ENCODE results near the gene MFNG.

The MFNG gene

DNA sequence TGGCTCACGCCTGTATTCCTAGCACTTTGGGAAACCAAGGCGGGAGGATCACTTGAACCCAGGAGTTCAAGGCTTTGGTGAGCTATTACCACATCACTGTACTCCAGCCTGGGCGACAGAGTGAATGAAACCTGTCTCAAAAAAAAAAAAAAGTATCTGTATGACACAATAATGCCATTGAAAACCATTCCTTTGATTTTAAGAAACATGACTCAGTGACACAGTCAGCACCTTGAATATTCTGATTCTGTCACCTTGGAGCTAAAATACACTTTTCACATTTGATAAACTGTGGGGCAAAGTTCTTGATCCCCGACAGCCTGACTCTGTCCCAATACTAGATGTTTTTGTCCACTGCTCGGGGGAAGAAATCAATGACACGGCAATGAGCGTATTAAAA lies 42.2 kb downstream of the MFNG start:
- H3K4me3 ChIP-seq (ENCODE audit: low read depth, low read length): no peak overlapping the region
- TF ChIP-seq, protein P1, sequence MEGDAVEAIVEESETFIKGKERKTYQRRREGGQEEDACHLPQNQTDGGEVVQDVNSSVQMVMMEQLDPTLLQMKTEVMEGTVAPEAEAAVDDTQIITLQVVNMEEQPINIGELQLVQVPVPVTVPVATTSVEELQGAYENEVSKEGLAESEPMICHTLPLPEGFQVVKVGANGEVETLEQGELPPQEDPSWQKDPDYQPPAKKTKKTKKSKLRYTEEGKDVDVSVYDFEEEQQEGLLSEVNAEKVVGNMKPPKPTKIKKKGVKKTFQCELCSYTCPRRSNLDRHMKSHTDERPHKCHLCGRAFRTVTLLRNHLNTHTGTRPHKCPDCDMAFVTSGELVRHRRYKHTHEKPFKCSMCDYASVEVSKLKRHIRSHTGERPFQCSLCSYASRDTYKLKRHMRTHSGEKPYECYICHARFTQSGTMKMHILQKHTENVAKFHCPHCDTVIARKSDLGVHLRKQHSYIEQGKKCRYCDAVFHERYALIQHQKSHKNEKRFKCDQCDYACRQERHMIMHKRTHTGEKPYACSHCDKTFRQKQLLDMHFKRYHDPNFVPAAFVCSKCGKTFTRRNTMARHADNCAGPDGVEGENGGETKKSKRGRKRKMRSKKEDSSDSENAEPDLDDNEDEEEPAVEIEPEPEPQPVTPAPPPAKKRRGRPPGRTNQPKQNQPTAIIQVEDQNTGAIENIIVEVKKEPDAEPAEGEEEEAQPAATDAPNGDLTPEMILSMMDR (IDR thresholded peaks at IDR 0.05; ENCODE audit: borderline replicate concordance, insufficient read depth, low read depth, low read length): no peak

DNA sequence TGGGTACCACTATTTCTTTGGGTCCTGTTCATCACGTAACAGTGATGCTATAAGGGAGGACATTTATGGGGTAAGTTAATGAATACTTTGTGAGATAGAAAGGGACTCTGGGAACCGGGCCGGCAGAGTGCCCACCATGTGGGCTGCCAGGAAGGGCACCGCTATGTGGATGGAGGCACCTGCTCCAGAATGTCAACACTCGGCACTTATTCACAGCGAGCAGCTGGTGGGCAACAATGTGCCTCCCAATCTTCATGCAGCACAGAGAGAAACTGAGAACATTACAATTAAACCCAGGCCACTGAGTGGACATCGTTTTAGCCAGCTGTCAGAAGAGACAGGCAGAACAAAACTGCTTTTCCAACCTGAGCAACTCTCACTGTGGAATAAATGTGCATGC lies 43.1 kb downstream of the MFNG start:
- TF ChIP-seq, protein P1 (IDR thresholded peaks at IDR 0.05; ENCODE audit: borderline replicate concordance, insufficient read depth, low read depth, low read length): no peak
- H3K4me3 ChIP-seq (ENCODE audit: low read depth, low read length): no peak overlapping the region

DNA sequence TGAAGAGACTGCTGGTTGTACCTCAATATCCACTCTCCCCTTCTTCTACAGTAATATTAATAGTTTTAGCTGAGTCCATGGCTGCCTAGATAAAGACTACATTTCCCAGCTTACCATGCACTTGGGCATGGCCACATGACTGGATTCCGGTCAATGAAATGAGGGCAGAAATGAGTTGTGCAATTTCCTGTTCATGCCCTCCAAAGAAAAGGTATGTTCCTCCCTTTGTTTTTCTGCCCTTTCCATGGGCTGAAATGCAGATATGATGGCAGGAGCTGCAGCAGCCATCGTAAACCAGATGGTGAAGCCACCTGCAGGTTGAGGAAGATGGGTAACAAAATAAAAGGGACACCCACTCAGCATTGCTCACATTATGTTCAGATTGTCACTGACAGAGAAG lies 43.6 kb downstream of the MFNG start:
- TF ChIP-seq, protein P1 (IDR thresholded peaks at IDR 0.05; ENCODE audit: borderline replicate concordance, insufficient read depth, low read depth, low read length): no peak

DNA sequence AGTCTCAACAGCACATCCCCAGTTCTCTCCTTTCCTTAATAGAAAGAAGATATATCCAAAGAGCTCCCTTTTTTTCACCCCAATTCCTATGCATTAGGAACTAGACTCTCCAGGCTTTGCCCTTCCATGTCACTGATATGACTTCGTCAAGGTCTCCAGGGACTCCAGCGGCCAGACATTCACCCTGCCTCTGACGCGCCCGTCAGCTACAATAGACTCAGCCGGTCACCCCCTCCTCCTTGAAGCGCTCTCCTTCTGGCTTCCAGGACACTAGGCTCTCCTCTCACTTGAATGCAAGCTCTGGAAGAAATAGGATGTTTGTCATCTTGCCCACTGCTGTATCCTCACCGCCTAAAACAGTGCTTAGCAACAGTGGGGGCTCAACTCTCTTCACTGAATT lies 44.0 kb downstream of the MFNG start:
- TF ChIP-seq, protein P1 (IDR thresholded peaks at IDR 0.05; ENCODE audit: borderline replicate concordance, insufficient read depth, low read depth, low read length): no peak
- H3K4me3 ChIP-seq (ENCODE audit: low read depth, low read length): no peak overlapping the region

More for the DNA sequence above, 43.6 kb downstream of the MFNG start:
- H3K4me3 ChIP-seq (ENCODE audit: low read depth, low read length): no peak overlapping the region

DNA sequence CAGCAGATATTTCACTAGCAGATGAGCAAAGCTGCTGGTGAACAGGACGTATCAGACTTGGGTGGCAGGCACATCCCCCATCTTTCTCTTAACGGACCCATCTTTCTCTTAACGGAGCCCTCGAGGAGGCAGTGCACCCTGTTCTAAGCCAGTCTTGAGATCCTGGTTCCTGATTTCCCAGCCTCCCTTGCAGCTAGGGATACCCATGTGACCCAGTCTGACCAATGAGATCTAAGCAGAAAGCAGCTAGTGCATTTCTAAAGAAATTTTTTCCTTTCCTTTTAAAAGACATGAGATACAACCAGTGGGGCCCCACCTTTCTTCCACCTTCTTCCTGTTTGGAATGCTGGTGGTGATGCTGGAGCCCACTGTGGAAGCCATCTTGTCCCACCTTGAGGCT lies 45.3 kb downstream of the MFNG start:
- TF ChIP-seq, protein P1 (IDR thresholded peaks at IDR 0.05; ENCODE audit: borderline replicate concordance, insufficient read depth, low read depth, low read length): no peak
- no peak overlapping the region for H3K4me3 ChIP-seq (ENCODE audit: low read depth, low read length)

DNA sequence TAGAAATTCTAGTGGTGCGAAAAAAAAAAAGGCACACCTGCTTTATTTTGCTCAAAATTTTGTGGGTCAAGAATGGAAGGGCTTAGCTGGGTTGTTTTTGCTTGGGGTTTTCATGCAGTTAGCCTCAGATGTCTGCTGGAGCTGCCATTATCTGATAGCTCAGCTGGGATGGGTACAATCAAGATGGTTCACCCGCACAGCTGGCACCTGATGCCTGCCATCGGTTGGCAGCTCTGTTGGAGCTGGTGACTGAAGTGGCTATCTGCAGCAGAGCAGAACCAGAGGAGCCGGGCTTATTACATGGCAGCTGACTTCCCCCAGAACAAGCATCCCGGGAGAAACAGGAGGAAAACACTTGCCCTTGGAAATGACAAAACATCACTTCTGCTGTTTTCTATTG lies 46.8 kb downstream of the MFNG start:
- TF ChIP-seq, protein P1 (IDR thresholded peaks at IDR 0.05; ENCODE audit: borderline replicate concordance, insufficient read depth, low read depth, low read length): no peak

DNA sequence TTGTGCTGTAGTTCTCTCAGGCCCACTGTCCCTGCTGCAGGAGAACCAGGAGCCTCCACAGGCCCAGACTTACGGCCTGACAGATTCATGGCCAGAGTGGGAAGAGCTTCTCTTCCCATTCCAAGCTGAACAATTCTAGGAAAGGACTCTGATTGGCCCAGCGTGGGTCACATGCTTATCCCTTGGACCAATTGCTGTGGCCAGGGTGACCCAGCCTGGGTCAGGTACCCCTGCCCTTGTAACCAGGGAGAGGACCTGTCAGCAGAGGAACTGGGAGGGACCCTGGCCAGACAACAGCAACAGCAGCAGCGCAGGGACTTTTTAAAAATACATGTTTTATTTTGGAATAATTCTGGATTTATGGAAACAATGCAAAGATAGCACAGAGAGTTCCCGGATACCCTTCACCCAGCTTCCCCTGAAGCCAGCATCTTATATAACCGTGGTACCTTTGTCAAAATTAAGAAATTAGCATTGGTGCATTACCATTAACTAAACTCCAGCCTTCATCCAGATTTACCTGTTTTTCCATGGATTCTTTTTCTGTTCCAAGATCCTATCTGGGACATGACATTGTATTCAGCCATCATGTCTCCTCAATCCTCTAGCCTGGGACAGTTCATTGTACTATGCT lies 50.1 kb downstream of the MFNG start:
- no peak overlapping the region for H3K4me3 ChIP-seq (ENCODE audit: low read depth, low read length)
- TF ChIP-seq, protein P1 (IDR thresholded peaks at IDR 0.05; ENCODE audit: borderline replicate concordance, insufficient read depth, low read depth, low read length): no peak

More for the DNA sequence above, 46.8 kb downstream of the MFNG start:
- no peak overlapping the region for H3K4me3 ChIP-seq (ENCODE audit: low read depth, low read length)

Measured in GM12875 (cell line).